HL-60 (cell line): Measurements from ENCODE around the gene ZNF507.

ENCODE experiments used
- GABPA ChIP-seq: IDR thresholded peaks from 2 replicates; pipeline ENCODE4 v1.6.1; 2012; ENCODE audit warnings: low read depth
- POLR2AphosphoS5 ChIP-seq: IDR thresholded peaks from 2 replicates; pipeline ENCODE4 v1.6.1; 2012; ENCODE audit warnings: low read depth
- SPI1 ChIP-seq: IDR thresholded peaks from 2 replicates; pipeline ENCODE4 v1.6.1; 2012; ENCODE audit warnings: low read depth, mild to moderate bottlenecking, borderline replicate concordance
- TF ChIP-seq, protein P1 (sequence below): IDR thresholded peaks from 2 replicates; pipeline ENCODE4 v1.6.1; 2012; ENCODE audit warnings: low read depth; ENCODE audit not compliant: insufficient replicate concordance
- TF ChIP-seq, protein P2 (sequence below): IDR thresholded peaks from one replicate; pipeline ENCODE4 v1.5.1; 2011; ENCODE audit warnings: low read length, control low read depth, inconsistent platforms; ENCODE audit not compliant: insufficient read depth

DNA sequence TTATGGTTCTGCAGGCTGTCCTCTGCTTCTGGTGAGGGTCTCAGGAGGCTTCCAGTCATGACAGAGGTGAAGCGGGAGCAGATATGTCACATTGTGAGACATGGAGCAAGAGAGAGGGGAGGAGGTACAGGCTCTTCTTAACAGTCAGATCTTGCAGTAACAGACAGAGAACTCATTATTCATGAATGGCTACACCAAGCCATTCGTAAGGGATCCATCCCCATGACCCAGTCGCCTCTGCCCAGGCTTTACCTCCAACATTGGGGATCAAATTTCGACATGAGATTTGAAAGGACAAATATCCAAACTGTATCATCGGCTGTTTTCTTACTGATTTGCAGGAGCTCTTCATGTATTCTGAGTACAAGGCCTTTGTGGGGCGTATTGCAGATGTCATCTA lies 21.7 kb downstream of the ZNF507 start:
- TF ChIP-seq, protein P1, sequence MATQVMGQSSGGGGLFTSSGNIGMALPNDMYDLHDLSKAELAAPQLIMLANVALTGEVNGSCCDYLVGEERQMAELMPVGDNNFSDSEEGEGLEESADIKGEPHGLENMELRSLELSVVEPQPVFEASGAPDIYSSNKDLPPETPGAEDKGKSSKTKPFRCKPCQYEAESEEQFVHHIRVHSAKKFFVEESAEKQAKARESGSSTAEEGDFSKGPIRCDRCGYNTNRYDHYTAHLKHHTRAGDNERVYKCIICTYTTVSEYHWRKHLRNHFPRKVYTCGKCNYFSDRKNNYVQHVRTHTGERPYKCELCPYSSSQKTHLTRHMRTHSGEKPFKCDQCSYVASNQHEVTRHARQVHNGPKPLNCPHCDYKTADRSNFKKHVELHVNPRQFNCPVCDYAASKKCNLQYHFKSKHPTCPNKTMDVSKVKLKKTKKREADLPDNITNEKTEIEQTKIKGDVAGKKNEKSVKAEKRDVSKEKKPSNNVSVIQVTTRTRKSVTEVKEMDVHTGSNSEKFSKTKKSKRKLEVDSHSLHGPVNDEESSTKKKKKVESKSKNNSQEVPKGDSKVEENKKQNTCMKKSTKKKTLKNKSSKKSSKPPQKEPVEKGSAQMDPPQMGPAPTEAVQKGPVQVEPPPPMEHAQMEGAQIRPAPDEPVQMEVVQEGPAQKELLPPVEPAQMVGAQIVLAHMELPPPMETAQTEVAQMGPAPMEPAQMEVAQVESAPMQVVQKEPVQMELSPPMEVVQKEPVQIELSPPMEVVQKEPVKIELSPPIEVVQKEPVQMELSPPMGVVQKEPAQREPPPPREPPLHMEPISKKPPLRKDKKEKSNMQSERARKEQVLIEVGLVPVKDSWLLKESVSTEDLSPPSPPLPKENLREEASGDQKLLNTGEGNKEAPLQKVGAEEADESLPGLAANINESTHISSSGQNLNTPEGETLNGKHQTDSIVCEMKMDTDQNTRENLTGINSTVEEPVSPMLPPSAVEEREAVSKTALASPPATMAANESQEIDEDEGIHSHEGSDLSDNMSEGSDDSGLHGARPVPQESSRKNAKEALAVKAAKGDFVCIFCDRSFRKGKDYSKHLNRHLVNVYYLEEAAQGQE = no peak
- TF ChIP-seq, protein P2, sequence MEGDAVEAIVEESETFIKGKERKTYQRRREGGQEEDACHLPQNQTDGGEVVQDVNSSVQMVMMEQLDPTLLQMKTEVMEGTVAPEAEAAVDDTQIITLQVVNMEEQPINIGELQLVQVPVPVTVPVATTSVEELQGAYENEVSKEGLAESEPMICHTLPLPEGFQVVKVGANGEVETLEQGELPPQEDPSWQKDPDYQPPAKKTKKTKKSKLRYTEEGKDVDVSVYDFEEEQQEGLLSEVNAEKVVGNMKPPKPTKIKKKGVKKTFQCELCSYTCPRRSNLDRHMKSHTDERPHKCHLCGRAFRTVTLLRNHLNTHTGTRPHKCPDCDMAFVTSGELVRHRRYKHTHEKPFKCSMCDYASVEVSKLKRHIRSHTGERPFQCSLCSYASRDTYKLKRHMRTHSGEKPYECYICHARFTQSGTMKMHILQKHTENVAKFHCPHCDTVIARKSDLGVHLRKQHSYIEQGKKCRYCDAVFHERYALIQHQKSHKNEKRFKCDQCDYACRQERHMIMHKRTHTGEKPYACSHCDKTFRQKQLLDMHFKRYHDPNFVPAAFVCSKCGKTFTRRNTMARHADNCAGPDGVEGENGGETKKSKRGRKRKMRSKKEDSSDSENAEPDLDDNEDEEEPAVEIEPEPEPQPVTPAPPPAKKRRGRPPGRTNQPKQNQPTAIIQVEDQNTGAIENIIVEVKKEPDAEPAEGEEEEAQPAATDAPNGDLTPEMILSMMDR = no peak
- TF ChIP-seq GABPA (no peak), POLR2AphosphoS5 (no peak), SPI1 (no peak)
